GM20000 (cell line): ENCODE measurements around the gene S100A10.

Experiments used
- DNase-seq: peaks from one replicate; pipeline ENCODE4 v3.0.0; 2012; ENCODE audit warnings: low spot score
- CTCF ChIP-seq: IDR thresholded peaks from 2 replicates; pipeline ENCODE4 v1.5.1; 2012; ENCODE audit warnings: mild to moderate bottlenecking, control low read depth; ENCODE audit errors: extremely low read depth, missing control alignments

The S100A10 gene

GRCh38 chr1:151993734-151994496 is at the start of gene S100A10:
S100A10 (minus strand) TSS chr1:151993859; CDS start chr1:151986230, 7,629 bp downstream.
- no peak for TF ChIP-seq CTCF
- peak; percentile 59 for DNase-seq

GRCh38 chr1:152042030-152042429 is 48.4 kb upstream of the S100A10 start:
- no peak for TF ChIP-seq CTCF

GRCh38 chr1:152039886-152040285 is 46.2 kb upstream of the S100A10 start:
- no peak for TF ChIP-seq CTCF
- DNase-seq: no peak

More at GRCh38 chr1:152042030-152042429, 48.4 kb upstream of the S100A10 start:
- DNase-seq: no peak

GRCh38 chr1:152039461-152039860 is 45.8 kb upstream of the S100A10 start:
- TF ChIP-seq CTCF: no peak

GRCh38 chr1:152038871-152039270 is 45.2 kb upstream of the S100A10 start:
- DNase-seq: no peak
- TF ChIP-seq CTCF: no peak

More at GRCh38 chr1:152039461-152039860, 45.8 kb upstream of the S100A10 start:
- no peak for DNase-seq

- no peak for TF ChIP-seq CTCF
- DNase-seq: peak; percentile 67
These were observed 42.9 kb upstream of the S100A10 start, which contains the start of gene S100A11 for GRCh38 chr1:152036267-152037216. S100A11 (minus strand) TSS chr1:152037004; CDS start chr1:152036915, 89 bp downstream.
